SK-N-SH (cell line): ENCODE results near the gene HLA-DPB1.

Source experiments
- CTCF ChIP-seq: fragments of 200-600 bp; sonication (generic); IDR thresholded peaks from 2 replicates; pipeline ENCODE4 v1.6.1; 2017; ENCODE audit warnings: antibody characterized with exemption, mild to moderate bottlenecking, moderate library complexity
- EP300 ChIP-seq, 2 experiments: IDR thresholded peaks; 2 replicates each; pipeline versions ENCODE4 v1.4.0 to v1.6.1; 2012; ENCODE audit warnings: borderline replicate concordance in 1 of 2, low read depth in 1 of 2, low read length in 1 of 2
- JUND ChIP-seq: IDR thresholded peaks from 2 replicates; pipeline ENCODE4 v1.4.0; 2012
- RAD21 ChIP-seq: IDR thresholded peaks from 2 replicates; pipeline ENCODE4 v1.6.1; 2012; ENCODE audit warnings: mild to moderate bottlenecking, low read length
- ZBTB33 ChIP-seq: IDR thresholded peaks from 2 replicates; pipeline ENCODE4 v1.4.0; 2012; ENCODE audit warnings: low read depth, borderline replicate concordance

GRCh38 chr6:33034554-33034953 is 41.2 kb upstream of the HLA-DPB1 start:
- no peak for TF ChIP-seq RAD21
- TF ChIP-seq JUND: no peak
- TF ChIP-seq EP300 (IDR thresholded peaks at IDR 0.05; ENCODE audit: borderline replicate concordance in 1 of 2, low read depth in 1 of 2, low read length in 1 of 2): no peak
- no peak for TF ChIP-seq CTCF
- no peak for TF ChIP-seq ZBTB33
